CD4-positive, CD25-positive, alpha-beta regulatory T cell (primary cell): ENCODE measurements around the gene SLC7A5. TPM values are rescaled to one million over a fixed set of nuclear protein-coding genes. Genes with fewer than 3 reads are reported as not detected.
A peak's percentile ranks its signal among the peaks of the same experiment; 100 is the strongest.

Source experiments
- ATAC-seq, 2 donors: fragments of 150-1000 bp; cut with Tn5 transposase; one replicate each; pipeline ENCODE4 v1.10.0; 2021; ENCODE audit warnings: low read depth in 2 of 2, moderate number of reproducible peaks in 2 of 2, moderate library complexity in 1 of 2
- DNase-seq, 3 donors: peaks; one replicate each; pipeline versions ENCODE4 v3.0.0 to v3.0.0-alpha.2; 2012 to 2022; ENCODE audit warnings: mixed read lengths in 1 of 3
- H3K27ac ChIP-seq: one replicate; pipeline ENCODE4 v1.7.0; 2013; ENCODE audit warnings: mild to moderate bottlenecking, low read length; ENCODE audit not compliant: insufficient read depth, poor library complexity, severe bottlenecking
- H3K27me3 ChIP-seq: one replicate; pipeline ENCODE4 v1.7.0; 2013; ENCODE audit warnings: low read length; ENCODE audit not compliant: control insufficient read depth, insufficient read depth
- H3K36me3 ChIP-seq: one replicate; pipeline ENCODE4 v1.7.0; 2013; ENCODE audit warnings: mild to moderate bottlenecking, low read length, moderate library complexity; ENCODE audit not compliant: control insufficient read depth, insufficient read depth
- H3K4me1 ChIP-seq: 2 replicates; pipeline ENCODE4 v1.7.0; 2013; ENCODE audit warnings: mild to moderate bottlenecking, low read length; ENCODE audit not compliant: insufficient read depth, control insufficient read depth, poor library complexity, severe bottlenecking
- H3K4me3 ChIP-seq: one replicate; pipeline ENCODE4 v1.7.0; 2013; ENCODE audit warnings: low read depth, mild to moderate bottlenecking, low read length, moderate library complexity
- H3K9me3 ChIP-seq, 2 experiments: 1 replicate in 1 of 2; 2 replicates in 1 of 2; pipeline ENCODE4 v1.7.0; 2013; ENCODE audit warnings: low read length in 2 of 2, mild to moderate bottlenecking in 1 of 2, moderate library complexity in 1 of 2; ENCODE audit not compliant: control insufficient read depth in 2 of 2
- H3K27ac Mint-ChIP-seq, 3 donors: one replicate each; pipeline ENCODE4 v1.8.0; 2020 to 2022; ENCODE audit warnings: mild to moderate bottlenecking in 3 of 3, mixed read lengths in 3 of 3, moderate library complexity in 2 of 3
- H3K27me3 Mint-ChIP-seq: one replicate; pipeline ENCODE4 v1.8.0; 2022; ENCODE audit warnings: mild to moderate bottlenecking, mixed read lengths
- H3K36me3 Mint-ChIP-seq: one replicate; pipeline ENCODE4 v1.8.0; 2020; ENCODE audit warnings: mixed read lengths
- H3K4me1 Mint-ChIP-seq, 4 donors: one replicate each; pipeline ENCODE4 v1.8.0; 2020 to 2022; ENCODE audit warnings: mixed read lengths in 4 of 4, mild to moderate bottlenecking in 1 of 4
- H3K4me3 Mint-ChIP-seq, 4 donors: one replicate each; pipeline ENCODE4 v1.8.0; 2020 to 2022; ENCODE audit warnings: mild to moderate bottlenecking in 4 of 4, mixed read lengths in 4 of 4, moderate library complexity in 3 of 4
- H3K9me3 Mint-ChIP-seq, 7 donors: one replicate each; pipeline ENCODE4 v1.8.0; 2020 to 2022; ENCODE audit warnings: mixed read lengths in 7 of 7, mild to moderate bottlenecking in 3 of 7, moderate library complexity in 2 of 7
- polyA plus RNA-seq, 4 donors: library from polyadenylated mRNA; unstranded; fragments of 300-500 nt; fragmentation: Illumina TruSeq; gene quantifications; one replicate each; pipeline ENCODE4 v1.2.3, GENCODE V29; 2021
- total RNA-seq: library from RNA; stranded (reverse); gene quantifications from one replicate; pipeline ENCODE4 v1.2.3, GENCODE V29; 2022

SLC7A5 gene
- total and polyA plus RNA-seq, 5 donors from 2014 or later: 10.3 to 111 (median 12.3) TPM

- H3K4me3 ChIP-seq: no peak overlapping the region
- no peak for DNase-seq
- H3K36me3 ChIP-seq: peaks cover 61% of the 10 kb centered on the region
- Mint-ChIP-seq H3K4me1 (no peaks in the 10 kb centered on the region), H3K4me3 (no peak overlapping the region), H3K36me3 (peaks cover 10% of the 10 kb centered on the region), H3K9me3 (peaks cover 0 to 3% (median 0%) of the 10 kb centered on the region in 7 donors), H3K27me3 (no peaks in the 10 kb centered on the region), H3K27ac (no peak overlapping the region)
- H3K27me3 ChIP-seq: no peaks in the 10 kb centered on the region
- no peak for ATAC-seq
- H3K4me1 ChIP-seq: no peaks in the 10 kb centered on the region
- H3K9me3 ChIP-seq: no peaks in the 10 kb centered on the region
- H3K27ac ChIP-seq: no peak overlapping the region
Observed at GRCh38 chr16:87834005-87834667, 35.2 kb downstream of the SLC7A5 start.

GRCh38 chr16:87833548-87833947, 35.8 kb downstream of the SLC7A5 start:
- DNase-seq (no peak), ATAC-seq (no peak)
- Mint-ChIP-seq H3K36me3 (peaks cover 10% of the 10 kb centered on the region), H3K9me3 (peaks cover 0 to 3% (median 0%) of the 10 kb centered on the region in 7 donors), H3K27ac (no peak overlapping the region), H3K4me3 (no peak overlapping the region), H3K4me1 (no peaks in the 10 kb centered on the region), H3K27me3 (no peaks in the 10 kb centered on the region)
- Histone ChIP-seq H3K4me1 (no peaks in the 10 kb centered on the region), H3K27ac (no peak overlapping the region), H3K9me3 (no peaks in the 10 kb centered on the region), H3K36me3 (peaks cover 55% of the 10 kb centered on the region), H3K27me3 (no peaks in the 10 kb centered on the region), H3K4me3 (no peak overlapping the region)

- Histone ChIP-seq H3K4me1 (no peaks in the 10 kb centered on the region), H3K27ac (no peak overlapping the region), H3K4me3 (no peak overlapping the region), H3K27me3 (no peaks in the 10 kb centered on the region), H3K36me3 (peaks cover 52% of the 10 kb centered on the region), H3K9me3 (no peaks in the 10 kb centered on the region)
- Mint-ChIP-seq H3K27ac (peak overlapping the region in 1 of 3 donors; percentile 87), H3K27me3 (no peaks in the 10 kb centered on the region), H3K4me1 (no peaks in the 10 kb centered on the region), H3K4me3 (no peak overlapping the region), H3K36me3 (peaks cover 10% of the 10 kb centered on the region), H3K9me3 (peaks cover 0 to 3% (median 0%) of the 10 kb centered on the region in 7 donors)
- no peak for DNase-seq
- no peak for ATAC-seq
Observed at GRCh38 chr16:87832741-87833502, 36.4 kb downstream of the SLC7A5 start.

- Mint-ChIP-seq H3K9me3 (peaks cover 0 to 3% (median 0%) of the 10 kb centered on the region in 7 donors), H3K27me3 (no peaks in the 10 kb centered on the region), H3K27ac (peak overlapping the region in 1 of 3 donors; percentile 11), H3K36me3 (peaks cover 7% of the 10 kb centered on the region), H3K4me1 (no peaks in the 10 kb centered on the region), H3K4me3 (no peak overlapping the region)
- Histone ChIP-seq H3K27me3 (no peaks in the 10 kb centered on the region), H3K4me3 (no peak overlapping the region), H3K27ac (no peak overlapping the region), H3K9me3 (no peaks in the 10 kb centered on the region), H3K36me3 (peaks cover 45% of the 10 kb centered on the region), H3K4me1 (no peaks in the 10 kb centered on the region)
- no peak for ATAC-seq
- DNase-seq: no peak
Observed at GRCh38 chr16:87832137-87832527, 37.2 kb downstream of the SLC7A5 start.

- H3K4me3 Mint-ChIP-seq: no peak overlapping the region
- no peaks in the 10 kb centered on the region for H3K4me1 Mint-ChIP-seq
- no peak overlapping the region for H3K27ac Mint-ChIP-seq
- H3K4me3 ChIP-seq: no peak overlapping the region
- DNase-seq (no peak), ATAC-seq (no peak)
- peaks cover 39% of the 10 kb centered on the region for H3K36me3 ChIP-seq
- no peak overlapping the region for H3K27ac ChIP-seq
- H3K27me3 Mint-ChIP-seq: no peaks in the 10 kb centered on the region
- no peaks in the 10 kb centered on the region for H3K4me1 ChIP-seq
- H3K36me3 Mint-ChIP-seq: peaks cover 6% of the 10 kb centered on the region
- no peaks in the 10 kb centered on the region for H3K9me3 ChIP-seq
- no peaks in the 10 kb centered on the region for H3K27me3 ChIP-seq
- H3K9me3 Mint-ChIP-seq: peaks cover 0 to 3% (median 0%) of the 10 kb centered on the region in 7 donors
Observed at GRCh38 chr16:87831421-87832136, 37.7 kb downstream of the SLC7A5 start.

DNA sequence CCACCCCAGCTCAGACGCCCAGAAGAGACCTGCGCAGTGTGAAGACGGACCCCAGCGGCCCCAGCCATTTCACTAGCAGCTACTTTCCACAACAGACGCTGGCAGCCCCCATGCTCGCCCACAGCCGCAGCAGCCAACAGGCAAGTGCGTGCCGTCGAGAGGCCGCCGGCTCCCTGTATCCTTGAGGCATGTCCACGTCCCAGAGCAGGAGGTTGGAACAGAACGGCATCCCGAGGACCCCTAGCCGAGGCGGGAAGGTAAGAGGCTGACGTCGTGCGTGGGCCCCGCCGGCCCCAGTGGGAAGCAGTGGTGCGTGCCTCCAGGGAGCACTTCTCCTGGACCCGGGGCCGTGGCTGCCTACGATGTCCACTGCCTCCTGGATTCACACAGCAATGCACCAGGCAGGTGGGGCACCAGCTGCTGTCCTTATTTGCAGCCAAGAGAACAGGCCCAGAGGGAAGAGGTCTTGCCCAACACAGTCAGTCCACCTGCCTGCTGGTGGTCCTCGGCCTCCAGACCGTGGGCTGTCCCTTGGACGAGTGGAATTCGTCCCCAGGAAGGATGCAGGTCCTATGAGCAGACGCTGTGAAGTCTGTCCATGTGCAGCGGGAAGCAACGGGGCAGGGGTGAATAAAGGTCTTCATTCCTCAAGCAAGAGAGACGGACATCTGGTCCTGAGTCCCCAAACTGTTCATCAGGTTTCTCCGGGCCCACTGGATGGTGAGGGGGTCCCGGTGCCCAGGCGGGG, 38.5 kb downstream of the SLC7A5 start:
- Histone ChIP-seq H3K27ac (no peak overlapping the region), H3K27me3 (no peaks in the 10 kb centered on the region), H3K4me3 (no peak overlapping the region), H3K36me3 (peaks cover 33% of the 10 kb centered on the region), H3K9me3 (no peaks in the 10 kb centered on the region), H3K4me1 (no peaks in the 10 kb centered on the region)
- no peaks in the 10 kb centered on the region for H3K27me3 Mint-ChIP-seq
- DNase-seq: no peak
- H3K9me3 Mint-ChIP-seq: peaks cover 0 to 3% (median 0%) of the 10 kb centered on the region in 7 donors
- ATAC-seq: no peak
- no peaks in the 10 kb centered on the region for H3K4me1 Mint-ChIP-seq
- peaks cover 3% of the 10 kb centered on the region for H3K36me3 Mint-ChIP-seq
- H3K4me3 Mint-ChIP-seq: no peak overlapping the region
- no peak overlapping the region for H3K27ac Mint-ChIP-seq

GRCh38 chr16:87829988-87830672, 39.2 kb downstream of the SLC7A5 start:
- ATAC-seq: no peak
- Mint-ChIP-seq H3K4me3 (no peak overlapping the region), H3K9me3 (peaks cover 0 to 3% (median 0%) of the 10 kb centered on the region in 7 donors), H3K4me1 (no peaks in the 10 kb centered on the region), H3K36me3 (peaks cover 3% of the 10 kb centered on the region), H3K27me3 (no peaks in the 10 kb centered on the region), H3K27ac (peak overlapping the region in 1 of 3 donors; percentile 20)
- DNase-seq: no peak
- no peaks in the 10 kb centered on the region for H3K27me3 ChIP-seq
- H3K4me1 ChIP-seq: no peaks in the 10 kb centered on the region
- no peaks in the 10 kb centered on the region for H3K9me3 ChIP-seq
- H3K36me3 ChIP-seq: peaks cover 31% of the 10 kb centered on the region
- no peak overlapping the region for H3K4me3 ChIP-seq
- no peak overlapping the region for H3K27ac ChIP-seq
